22Rv1 (cell line): ENCODE results near the gene PPP1R26.
"Not testable (repeated sequence)": the region's sequence is repeated elsewhere in the genome, so short reads cannot be mapped to it uniquely, and the experiment has no call there.

ENCODE experiments used
- H3K27ac ChIP-seq: fragments of 450-650 bp; 2 replicates; pipeline ENCODE4 v1.5.1; 2017
- CTCF ChIP-seq: fragments of 450-650 bp; IDR thresholded peaks from 2 replicates; pipeline ENCODE4 v1.5.1; 2017; ENCODE audit warnings: mild to moderate bottlenecking
- ZFX ChIP-seq: fragments of 450-650 bp; IDR thresholded peaks from 2 replicates; pipeline ENCODE4 v1.6.1; 2017; ENCODE audit warnings: antibody characterized with exemption, borderline replicate concordance

PPP1R26 gene

GRCh38 chr9:135443797-135444425, 35.7 kb upstream of the PPP1R26 start:
- TF ChIP-seq ZFX (no peak), CTCF (no peak)
- H3K27ac ChIP-seq, result no peak overlapping the region

GRCh38 chr9:135447126-135447525, 32.5 kb upstream of the PPP1R26 start:
- TF ChIP-seq ZFX (no peak), CTCF (no peak)
- no peak overlapping the region for H3K27ac ChIP-seq

GRCh38 chr9:135448663-135449100, 30.9 kb upstream of the PPP1R26 start:
- TF ChIP-seq CTCF (no peak), ZFX (no peak)
- H3K27ac ChIP-seq, result no peak overlapping the region

- not testable (repeated sequence) for H3K27ac ChIP-seq
These were observed 30.1 kb upstream of the PPP1R26 start for GRCh38 chr9:135449532-135449931.

GRCh38 chr9:135450956-135451355, 28.6 kb upstream of the PPP1R26 start:
- TF ChIP-seq CTCF, result no peak
- no peak for TF ChIP-seq ZFX
- H3K27ac ChIP-seq, result no peak overlapping the region

GRCh38 chr9:135451909-135452308, 27.7 kb upstream of the PPP1R26 start:
- H3K27ac ChIP-seq, result not testable (repeated sequence)

- no peak overlapping the region for H3K27ac ChIP-seq
- TF ChIP-seq CTCF (no peak), ZFX (no peak)
These were observed 24.8 kb upstream of the PPP1R26 start for GRCh38 chr9:135454737-135455136.

- TF ChIP-seq CTCF, result no peak
- no peak overlapping the region for H3K27ac ChIP-seq
These were observed 24.1 kb upstream of the PPP1R26 start for GRCh38 chr9:135455401-135456030.
